ENCODE measurements around the gene RYR1.

Gene RYR1

DNA sequence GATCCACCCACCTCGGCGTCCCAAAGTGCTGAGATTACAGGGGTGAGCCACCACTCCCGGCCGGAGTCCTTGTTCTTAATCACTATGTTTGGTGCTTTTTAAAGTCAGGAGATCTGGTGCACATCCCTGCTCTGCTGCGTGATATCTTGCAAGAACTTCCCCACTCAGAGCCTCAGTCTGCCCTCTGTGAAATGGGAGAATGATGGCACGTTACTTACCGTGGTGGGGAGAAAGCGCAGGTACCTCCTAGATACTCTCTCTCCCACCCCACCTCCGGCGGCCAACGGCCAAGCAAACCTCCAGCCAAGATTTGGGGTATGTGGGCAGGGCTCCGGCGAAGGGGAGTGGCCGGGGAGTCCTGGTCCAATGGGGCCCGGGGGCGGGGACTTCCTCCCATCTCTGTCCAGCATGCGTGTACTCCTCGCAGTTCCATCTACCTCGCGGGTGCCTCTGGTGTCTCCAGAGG, at the start of gene RYR1:
TSS of gene RYR1 (plus strand) at position 424 of the 466 bp plus-strand sequence. CDS start 139 bp downstream, outside the sequence.
- DNase-seq: peak; percentile 69
- peak; percentile 34 for ATAC-seq

DNA sequence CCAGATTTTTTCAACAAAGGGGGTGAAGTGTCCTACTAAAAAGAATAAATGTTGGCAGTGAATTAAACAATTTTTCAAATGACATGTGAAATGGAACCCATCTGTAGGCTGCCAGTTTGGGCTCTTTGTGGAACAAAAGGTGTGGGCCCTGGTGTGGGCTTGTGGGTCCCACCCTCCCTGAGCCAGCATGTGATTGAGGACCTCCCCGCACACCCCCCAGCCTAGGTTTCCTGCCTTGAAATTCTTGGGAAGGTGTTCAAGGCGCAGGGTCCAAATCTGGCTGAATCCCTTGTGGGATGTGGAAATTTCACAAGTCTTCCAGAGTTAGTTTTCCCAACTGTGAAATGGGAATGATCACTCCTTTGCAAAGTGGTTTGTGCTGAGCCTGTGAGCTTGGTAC, 49.7 kb upstream of the RYR1 start:
- ATAC-seq (no peak), DNase-seq (no peak)

DNA sequence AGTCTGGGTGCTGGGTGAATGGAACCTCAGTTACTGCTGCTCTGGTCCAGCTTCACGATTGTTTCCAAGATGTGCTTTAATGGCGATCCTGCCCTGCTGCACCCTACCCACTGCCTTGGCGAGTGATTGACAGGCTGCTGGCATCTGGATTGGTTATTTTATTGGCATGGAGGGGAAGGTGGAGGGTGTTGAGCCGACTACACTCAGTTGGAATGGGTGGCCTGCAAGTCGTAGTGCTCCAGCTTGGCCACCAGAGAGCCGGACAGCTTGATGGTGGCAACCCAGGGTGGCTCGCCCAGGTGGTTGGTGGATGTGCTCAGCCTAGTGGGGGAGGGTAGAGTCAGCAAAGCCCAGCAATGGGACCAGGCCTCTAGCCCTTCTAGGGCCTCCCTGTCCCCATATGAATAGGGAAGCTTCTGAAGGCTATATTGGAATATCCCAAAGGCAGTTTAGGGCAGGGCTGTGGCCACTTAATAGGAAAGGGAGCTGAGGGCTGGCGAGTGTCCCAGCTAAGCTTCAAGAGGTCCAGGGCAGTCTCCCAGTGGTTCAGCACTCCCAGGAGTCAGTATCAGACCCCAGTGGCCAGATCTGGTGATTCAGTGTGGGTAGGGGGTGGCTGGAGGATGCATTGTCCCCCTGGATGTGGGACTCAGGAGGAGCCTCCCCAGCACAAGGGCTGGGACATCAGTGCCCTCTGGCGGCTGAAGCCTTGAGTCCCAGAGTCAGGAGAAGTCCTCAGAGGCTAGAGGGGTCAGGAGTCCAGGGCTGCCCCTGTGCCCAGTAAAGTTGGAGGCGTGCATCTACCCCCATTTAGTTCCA, 49.1 kb upstream of the RYR1 start:
- ATAC-seq: no peak
- DNase-seq: no peak

DNA sequence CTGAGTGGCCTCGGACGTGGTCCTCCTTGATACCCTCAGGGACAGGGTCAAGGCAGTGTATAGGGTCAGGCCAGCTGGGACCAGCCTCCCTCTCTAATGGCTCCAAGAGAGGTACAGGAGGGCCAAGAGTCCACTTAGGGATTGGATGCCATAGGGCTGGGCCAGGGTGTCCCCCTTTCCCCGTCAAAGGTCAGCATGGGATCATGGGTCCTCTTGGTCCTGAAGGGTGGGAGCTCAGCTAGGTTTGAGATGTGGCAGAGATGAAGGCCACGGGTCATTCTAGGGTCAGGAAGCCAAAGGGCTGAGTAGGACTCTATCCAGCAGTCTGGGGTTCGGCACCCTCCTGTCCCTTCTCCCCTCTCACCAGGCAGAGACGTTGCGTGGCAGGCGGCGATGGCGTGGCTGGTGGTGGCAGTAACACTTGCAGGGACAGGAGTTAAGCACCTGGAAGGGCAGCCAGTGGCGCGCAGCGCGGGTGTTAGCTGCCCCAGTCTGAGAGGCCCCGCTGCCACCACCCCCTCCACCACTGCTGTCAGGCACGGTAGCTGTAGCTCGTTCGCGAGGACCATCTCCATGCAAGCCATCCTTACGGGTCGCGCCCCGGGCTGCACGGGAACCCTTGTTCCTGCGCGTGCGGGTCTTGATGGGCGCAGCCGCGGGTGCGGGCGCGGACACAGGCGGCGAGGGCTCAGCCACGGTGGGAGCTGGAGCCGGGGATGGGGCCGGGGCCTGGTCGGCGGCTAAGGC, 48.3 kb upstream of the RYR1 start:
- ATAC-seq (no peak), DNase-seq (peak; percentile 12)

DNA sequence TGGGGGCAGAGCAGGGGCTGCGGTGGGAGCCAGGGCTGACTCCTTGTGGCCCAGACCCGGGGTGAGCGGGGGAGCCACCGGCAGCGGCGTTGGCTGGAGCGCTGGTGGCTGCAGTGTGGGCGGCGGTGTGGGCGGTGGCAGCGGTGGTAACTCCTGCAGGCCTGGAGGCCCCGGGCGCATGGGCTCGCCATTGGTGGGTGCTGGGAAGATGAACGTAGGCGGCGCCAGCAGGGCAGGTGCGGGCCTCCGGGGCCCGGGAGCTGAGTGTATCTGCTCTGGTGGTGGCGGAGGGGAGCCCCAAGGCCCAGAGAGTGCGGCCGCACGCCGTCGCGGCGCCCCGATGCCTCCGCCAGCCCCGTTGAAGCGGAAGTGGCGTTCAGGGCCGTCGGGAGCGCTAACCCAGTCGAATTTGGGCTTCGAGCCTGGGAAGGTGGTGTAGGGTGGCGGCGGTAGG, 47.7 kb upstream of the RYR1 start:
- peak; percentile 17 for DNase-seq
- ATAC-seq: no peak

DNA sequence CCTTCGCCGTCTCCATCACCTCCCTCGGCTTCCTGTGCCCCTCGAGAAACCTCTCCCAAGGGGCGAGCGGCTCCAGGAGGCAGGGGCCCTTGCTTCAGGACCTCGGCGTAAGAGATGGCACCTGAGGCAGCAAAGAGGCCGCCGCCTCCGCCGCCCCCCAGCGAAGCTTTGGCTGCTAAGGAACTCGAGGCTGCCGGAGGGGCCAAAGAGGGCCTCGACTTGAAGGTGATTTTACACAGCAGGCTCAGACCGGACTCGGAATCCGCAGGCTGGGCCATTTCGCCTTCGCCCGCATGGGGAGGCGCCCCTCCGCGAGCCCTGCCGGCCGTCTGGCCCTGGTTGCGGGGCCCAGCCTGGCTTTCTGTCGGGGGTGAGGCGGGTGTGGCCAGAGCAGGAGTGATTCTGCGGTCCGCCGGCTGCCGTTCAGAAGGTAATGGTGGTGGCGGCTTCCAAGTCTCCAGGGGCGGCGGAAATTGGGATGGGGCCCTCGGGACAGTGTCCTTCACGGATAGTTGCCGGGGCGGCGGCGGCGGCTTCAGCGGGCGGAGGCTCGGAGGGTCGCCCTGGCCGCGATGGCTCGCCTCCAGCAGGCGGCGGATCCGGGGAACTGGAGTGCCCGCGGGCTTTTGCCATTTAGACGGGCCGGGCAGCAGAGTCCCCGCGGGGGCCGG, 47.1 kb upstream of the RYR1 start:
- ATAC-seq: no peak
- DNase-seq: no peak

DNA sequence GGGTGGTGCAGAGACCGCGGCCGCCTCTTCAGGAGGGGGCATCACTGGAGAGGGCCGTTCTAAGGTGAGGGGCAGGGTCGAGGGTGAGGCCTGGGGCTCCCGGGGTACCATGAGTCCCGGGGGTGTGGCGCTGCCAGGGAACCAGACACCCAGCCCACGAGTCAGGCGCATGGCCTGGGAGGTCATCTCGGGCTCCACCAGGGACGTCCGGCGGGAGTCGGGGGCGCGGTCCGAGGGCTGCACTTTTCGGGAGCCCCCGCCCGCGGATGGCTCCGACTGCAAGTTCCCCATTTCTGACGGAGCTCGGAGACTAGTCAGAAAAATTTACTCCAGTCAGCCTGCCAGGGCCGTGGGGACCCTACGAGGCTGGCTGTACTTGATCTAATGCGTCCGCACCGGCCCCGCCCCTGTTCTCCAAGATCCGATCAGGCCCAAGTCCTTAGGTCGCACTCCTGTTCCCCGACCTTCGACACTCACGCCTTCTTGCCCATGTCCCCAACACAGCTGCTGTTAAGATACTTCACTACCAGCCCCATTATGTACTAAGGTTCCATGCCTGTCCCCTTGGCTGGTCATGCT, 46.4 kb upstream of the RYR1 start:
- peak; percentile 17 for DNase-seq
- no peak for ATAC-seq

DNA sequence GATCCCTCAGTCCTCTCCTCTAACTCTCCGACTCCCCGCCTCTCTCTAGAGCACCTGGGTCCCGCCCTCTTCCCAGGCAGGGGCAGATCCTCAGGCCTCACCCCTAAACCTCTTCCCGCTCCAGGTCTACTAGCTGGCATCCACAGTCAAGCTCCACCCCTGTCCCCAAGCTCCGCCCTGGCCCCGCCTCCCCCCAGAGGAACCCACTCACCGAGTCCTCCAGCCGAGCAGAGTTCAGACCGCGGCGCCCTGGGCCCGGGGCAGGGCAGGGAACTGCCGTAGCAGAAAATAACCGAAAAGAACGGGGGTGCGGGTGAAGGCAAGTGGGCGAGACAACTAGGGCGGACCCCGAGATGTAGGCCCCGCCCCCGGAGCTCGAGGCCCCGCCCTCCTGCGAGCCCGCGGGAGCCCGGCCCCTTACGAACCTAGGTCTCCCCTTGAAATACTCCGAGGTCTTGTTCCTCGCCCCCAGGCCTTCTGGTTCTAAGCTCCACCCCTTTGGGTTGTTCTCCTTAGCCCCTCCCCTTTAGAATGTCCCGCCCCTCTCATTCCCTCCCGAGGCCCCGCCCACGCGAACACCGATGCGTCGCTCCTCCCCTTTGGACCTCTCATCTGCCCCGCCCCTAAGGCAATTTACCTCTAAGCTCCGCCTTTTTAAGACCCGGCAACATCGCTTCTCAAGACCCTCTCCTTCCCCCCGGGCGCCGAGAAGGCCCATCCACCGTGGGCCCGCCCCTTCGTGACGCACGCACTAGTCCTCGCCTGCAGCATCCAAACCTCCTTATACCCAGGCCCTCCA, 45.7 kb upstream of the RYR1 start, which contains the start of gene GGN:
TSS of gene GGN (minus strand) at position 485 of the 799 bp plus-strand sequence. CDS start 773 bp downstream, outside the sequence.
- ATAC-seq: peak; percentile 70

DNA sequence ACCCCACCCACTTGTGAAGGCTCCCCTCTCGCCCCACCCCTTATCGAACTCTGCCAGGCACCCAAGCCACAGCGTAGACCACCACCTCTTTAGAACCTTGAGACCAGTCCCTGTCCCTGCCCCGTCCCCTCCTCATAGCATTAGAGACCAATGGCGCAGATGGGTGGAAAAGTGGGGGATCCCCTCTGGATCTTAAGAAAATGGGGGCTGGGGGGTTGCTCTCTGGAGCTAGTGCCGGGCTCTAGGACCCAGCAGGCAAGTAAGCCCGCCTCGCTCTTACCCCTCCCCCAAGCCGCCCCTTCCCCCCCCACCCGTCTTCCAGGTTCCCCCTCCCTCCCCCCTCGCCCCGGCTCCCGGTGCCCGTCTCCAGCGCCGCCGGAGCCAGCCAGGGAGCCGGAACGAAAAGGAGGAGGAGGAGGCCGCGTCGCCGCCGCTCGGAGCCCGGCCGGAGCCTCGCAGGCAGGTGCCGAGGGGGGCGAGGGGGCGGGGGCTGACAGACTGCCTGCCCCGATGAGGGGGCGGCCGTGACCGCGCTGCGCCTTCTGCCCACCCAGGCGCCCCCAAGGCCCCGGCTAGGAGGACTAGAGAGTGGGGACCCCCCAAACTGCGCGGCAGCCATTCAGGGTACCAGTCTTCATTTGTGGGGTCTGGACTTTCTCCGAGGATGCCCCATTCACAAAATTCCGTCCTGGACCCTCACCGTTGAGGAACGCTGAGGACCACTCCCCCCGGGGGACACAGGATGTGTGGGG, 45.0 kb upstream of the RYR1 start, which contains the start of gene SPRED3:
TSS of gene SPRED3 (plus strand) at position 349 of the 752 bp plus-strand sequence. CDS start 1,606 bp downstream, outside the sequence.
- DNase-seq (no peak), ATAC-seq (no peak)

More for the DNA sequence above, 45.7 kb upstream of the RYR1 start, which contains the start of gene GGN:
- peak; percentile 85 for DNase-seq

DNA sequence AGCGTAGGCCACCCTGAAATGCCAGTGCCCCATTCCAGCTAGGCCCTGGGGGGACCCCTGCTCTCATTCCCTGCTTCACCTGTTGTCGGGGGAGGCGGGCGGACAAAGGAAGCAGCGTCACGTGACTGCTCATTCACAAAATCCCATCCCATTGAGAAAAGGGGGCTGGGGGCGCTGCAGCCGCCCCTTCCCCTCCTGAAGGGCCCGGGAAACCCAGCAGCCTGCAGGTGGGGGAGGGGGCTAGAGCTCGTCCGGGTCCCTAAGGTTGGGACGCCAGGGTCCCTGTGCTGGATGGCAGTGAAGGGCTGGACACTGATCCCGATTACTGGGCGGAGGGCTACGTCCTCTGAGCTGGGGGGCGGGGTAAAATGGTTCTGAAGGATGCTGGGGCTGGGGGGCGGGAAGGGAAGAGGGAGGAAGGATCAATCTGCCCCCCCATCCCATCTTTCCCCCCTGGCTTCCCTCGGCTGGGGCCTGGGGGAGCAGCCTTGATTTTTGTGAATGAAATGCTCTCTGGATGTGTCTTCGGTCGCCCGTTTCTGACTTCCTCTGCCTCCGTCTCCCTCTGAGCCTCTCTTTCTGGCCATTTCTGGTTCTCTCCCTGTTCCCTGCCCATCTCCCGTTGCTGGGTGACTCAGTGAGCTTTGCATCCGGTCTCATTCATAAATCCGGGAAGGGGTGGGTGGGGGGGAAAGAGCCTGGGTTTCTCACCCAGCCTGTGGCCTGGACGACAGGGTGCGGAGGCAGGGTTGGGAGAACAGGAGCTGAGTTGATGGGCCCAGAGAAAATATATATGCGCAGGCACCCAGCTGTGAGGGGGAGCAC, 44.2 kb upstream of the RYR1 start:
- no peak for DNase-seq
- ATAC-seq: no peak

DNA sequence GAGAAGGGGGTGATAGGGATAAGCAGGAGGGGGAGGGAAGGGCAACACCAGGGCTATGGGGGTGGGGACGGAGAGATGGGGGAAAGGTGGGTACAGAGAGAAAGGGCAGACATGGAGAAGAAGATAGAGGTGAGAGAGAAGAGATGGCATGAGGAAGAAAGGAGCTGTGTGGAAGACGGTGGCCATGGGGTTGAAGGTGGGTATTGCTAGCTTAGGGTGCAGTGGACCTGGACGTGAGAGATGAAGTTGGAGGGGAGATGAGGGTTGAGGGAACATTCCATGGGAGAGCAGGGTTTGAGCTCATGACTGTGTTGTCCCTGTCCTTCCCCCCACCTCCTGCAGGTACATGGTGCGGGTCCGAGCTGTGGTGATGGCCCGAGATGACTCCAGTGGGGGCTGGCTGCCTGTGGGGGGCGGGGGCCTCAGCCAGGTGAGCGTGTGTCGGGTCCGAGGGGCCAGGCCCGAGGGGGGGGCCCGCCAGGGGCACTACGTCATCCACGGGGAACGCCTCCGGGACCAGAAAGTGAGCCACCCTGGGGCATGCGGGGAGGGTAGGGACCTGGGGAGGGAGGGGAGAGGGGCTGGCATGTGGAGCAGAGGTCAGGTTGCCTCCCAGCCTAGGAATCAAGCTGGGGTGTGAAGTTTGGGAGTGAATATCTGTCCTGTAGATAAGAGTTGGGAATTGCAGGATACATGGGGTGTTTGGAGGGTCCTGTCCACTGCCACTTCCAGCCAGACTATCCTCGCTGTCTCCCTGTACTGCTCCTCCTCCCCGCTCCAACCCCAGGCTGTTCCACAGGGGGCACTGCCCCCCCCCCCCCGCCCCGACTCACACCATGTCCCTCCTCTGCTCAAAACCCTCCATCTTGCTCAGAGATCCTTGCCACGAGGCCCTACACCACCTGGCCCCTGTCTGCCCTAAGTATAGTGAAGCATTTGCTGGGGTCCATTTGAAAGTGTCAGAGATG, 43.2 kb upstream of the RYR1 start:
- ATAC-seq (no peak), DNase-seq (no peak)

DNA sequence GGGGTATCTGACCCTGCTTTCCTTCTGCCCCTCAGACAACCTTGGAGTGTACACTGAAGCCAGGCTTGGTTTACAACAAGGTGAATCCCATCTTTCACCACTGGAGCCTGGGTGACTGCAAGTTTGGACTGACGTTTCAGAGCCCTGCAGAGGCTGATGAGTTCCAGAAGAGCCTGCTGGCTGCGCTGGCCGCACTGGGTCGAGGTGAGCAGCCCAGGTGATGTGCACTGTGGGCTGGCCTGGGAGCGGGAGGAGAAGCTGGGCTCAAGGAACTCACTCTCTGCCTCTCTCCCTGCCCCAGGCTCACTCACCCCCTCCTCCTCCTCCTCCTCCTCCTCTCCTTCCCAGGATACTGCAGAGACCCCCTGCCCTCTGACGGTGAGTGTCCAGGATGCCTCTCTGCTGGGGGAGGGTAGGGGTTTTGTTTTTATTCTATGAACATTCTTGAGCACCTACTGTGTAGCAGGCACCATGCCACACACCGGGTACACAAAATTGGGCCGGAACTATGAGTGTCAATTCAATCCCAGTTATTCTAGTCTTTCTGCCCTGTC, 41.5 kb upstream of the RYR1 start:
- ATAC-seq: no peak
- no peak for DNase-seq

DNA sequence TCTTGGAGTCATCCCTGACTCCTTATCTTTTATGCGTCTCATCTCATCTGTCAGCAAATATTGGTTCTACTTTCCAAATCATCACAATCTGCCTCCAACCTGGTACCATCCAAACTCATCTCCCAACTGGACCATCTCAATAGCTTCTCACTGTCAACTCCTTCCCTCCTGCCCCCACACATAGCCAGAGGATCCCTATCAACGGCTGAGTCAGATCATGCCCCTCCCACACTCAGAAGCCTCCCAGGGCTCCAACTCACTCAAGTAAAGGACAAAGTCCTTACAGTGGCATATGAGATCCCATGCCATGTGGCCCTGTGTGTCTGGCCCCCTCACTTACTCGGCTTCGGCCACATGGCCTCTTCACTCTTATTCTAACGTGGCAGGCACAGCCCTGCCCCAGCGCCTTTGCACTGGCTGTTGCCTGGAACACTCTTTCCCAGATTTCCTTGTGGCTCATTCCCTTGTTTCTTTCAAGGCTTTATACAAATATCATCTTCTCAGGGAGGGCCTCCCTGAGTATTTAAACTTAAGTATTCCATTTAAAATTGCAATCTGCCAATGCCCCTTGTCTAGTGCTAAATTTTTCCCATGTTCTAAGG, 40.7 kb upstream of the RYR1 start:
- ATAC-seq: no peak

DNA sequence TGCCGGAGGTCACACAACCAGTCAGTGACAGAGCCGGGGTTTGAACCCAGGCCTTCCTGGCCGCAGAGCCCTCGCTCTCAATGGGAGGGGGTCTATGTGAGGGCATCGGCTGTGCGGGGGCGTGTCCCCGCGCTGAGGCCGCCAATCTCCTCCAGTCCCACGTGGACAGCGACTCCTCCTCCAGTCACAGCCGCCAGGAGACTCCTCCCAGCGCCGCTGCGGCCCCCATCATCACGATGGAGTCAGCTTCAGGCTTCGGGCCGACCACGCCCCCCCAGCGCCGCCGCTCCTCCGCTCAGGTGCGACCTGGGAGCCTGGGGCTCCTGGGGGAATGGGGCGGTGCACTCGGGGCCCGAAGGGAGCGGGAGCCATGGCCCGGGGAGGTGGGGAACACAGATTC, 39.0 kb upstream of the RYR1 start:
- ATAC-seq (peak; percentile 73), DNase-seq (peak; percentile 83)

More for the DNA sequence above, 40.7 kb upstream of the RYR1 start:
- DNase-seq: no peak

DNA sequence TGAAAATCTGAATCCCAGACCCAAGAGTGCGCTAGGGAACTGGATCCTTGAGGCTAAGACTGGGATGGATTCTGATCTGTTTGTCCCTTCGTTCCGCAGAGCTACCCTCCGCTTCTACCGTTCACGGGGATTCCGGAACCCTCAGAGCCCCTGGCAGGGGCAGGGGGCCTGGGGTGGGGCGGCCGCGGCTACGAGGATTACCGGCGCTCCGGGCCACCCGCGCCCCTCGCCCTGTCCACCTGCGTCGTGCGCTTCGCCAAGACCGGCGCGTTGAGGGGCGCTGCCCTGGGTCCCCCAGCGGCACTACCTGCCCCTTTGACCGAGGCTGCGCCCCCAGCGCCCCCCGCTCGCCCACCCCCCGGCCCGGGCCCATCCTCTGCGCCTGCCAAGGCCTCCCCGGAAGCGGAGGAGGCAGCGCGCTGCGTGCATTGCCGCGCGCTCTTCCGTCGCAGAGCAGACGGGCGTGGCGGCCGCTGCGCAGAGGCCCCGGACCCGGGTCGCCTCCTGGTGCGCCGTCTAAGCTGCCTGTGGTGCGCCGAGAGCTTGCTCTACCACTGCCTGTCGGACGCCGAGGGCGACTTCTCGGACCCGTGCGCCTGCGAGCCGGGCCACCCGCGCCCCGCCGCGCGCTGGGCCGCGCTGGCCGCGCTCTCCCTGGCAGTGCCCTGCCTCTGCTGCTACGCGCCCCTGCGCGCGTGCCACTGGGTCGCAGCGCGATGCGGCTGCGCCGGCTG, 37.9 kb upstream of the RYR1 start:
- peak; percentile 69 for ATAC-seq
- peak; percentile 55 for DNase-seq

DNA sequence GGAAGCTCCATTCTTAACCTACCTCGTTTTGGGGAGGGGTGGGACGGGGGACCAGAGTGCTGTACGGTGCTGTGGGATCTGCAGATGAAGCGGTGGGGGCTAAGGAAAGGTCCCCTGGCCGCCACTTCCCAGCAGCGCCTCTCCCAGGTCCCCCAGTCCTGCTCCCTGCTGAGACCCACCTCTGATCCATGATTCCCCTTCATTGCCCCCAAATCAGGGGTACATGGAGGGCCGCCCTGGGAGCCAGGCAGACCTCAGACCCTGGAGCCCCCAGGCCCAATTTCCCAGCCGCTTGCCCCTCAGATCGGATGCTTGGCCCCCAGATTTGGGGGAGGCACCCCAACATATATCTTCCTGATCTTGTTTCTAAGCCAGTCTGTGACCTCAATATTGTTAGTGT, 34.4 kb upstream of the RYR1 start:
- ATAC-seq: no peak
- DNase-seq: no peak

DNA sequence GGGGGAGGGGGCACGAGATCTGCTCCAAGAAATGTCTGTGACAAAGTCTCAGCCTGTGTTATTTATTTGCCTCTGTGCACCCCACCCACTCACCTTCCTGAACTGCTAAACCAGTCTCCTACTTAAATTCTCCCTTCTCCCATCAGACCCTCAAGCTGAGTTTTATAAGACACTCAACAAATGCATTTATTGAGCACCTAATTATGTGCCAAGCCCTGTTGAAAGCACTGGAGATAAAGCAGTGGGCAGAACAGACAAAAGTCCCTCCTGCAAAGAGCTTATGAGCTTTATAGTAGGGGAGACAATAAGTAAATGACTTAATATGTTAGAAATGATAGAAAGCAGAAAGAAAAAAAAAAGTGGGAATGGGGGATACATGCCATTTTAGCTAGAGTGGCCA, 34.0 kb upstream of the RYR1 start:
- no peak for ATAC-seq

More for the DNA sequence above, 34.0 kb upstream of the RYR1 start:
- DNase-seq: no peak

Data from stimulated activated naive CD8-positive, alpha-beta T cell treated with anti-CD3 and anti-CD28 coated beads, Interleukin-15, Interleukin-2, amounts not matched to agents 100 U/mL and 50 U/mL, for 24 hours (primary cell).